Measurements from ENCODE around the gene DUSP8. TPM values are rescaled to one million over a fixed set of nuclear protein-coding genes. Genes with fewer than 3 reads are reported as not detected.
"Not testable (repeated sequence)": the region's sequence is repeated elsewhere in the genome, so short reads cannot be mapped to it uniquely, and the experiment has no call there.

The DUSP8 gene
- total and polyA plus RNA-seq, 4 donors, result 2.0 to 17.0 (median 6.3) TPM

DNA sequence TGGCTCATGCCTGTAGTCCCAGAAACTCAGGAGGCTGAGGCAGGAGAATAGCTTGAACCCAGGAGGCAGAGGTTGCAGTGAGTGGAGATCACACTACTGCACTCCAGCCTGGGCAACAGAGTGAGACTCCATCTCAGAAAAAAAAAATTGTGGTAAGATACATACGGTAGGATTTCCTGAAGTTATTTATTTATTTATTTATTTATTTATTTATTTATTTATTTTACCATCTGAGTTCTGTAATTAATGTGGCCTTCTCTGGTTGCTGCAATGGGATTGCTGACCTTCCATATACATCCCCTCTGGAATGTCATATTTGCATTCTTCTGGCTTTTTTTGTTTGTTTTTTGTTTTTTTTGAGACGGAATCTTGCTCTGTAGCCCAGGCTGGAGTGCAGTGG is 10.8 kb upstream of the DUSP8 start:
- H3K4me1 ChIP-seq (ENCODE audit: control insufficient read depth in 5 of 5, insufficient read depth in 5 of 5, low read length in 5 of 5); H3K9me3 ChIP-seq (ENCODE audit: control insufficient read depth in 4 of 4, insufficient read depth in 3 of 4, low read length in 3 of 4); H3K36me3 ChIP-seq (ENCODE audit: control insufficient read depth in 4 of 4, insufficient read depth in 4 of 4, low read length in 4 of 4); DNase-seq; H3K27me3 ChIP-seq (ENCODE audit: control insufficient read depth in 3 of 3, insufficient read depth in 3 of 3, low read length in 2 of 3); H3K9ac ChIP-seq (ENCODE audit: insufficient read depth in 1 of 2, low read length in 2 of 2); H3K4me3 ChIP-seq; H3K27ac ChIP-seq (ENCODE audit: low read depth in 1 of 2, low read length in 1 of 2); ATAC-seq (ENCODE audit: insufficient read depth, low FRiP score): not testable (repeated sequence)
- whole genome bisulfite sequencing, 2 donors, result 58 to 65% methylated on average over 2 of the region's 2 CpGs

DNA sequence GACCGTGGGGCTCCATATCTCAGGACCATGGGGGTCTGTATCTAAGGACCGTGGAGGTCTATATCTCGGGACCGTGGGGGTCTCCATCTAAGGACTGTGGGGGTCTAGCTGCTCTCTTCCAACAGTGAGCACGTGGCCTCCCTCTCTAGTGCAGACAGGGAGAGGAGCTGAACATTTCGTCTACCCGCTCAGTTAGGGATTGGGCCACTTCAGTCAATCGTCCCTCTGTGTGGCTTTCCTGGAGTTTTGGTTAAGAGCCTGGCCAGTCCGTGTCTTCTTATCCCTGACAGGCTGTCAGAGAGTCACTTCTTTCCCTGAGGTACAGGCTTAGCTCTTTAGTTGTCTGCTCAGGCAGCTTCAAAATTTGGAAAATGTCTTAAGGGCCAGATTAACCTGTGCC is 9.9 kb upstream of the DUSP8 start:
- Histone ChIP-seq H3K27me3 (ENCODE audit: control insufficient read depth in 3 of 3, insufficient read depth in 3 of 3, low read length in 2 of 3) (no peaks in the 10 kb centered on the region), H3K9ac (ENCODE audit: insufficient read depth in 1 of 2, low read length in 2 of 2) (no peak overlapping the region), H3K4me1 (ENCODE audit: control insufficient read depth in 5 of 5, insufficient read depth in 5 of 5, low read length in 5 of 5) (no peaks in the 10 kb centered on the region), H3K4me3 (no peak overlapping the region), H3K36me3 (ENCODE audit: control insufficient read depth in 4 of 4, insufficient read depth in 4 of 4, low read length in 4 of 4) (peaks cover 0 to 2% (median 0%) of the 10 kb centered on the region in 4 donors), H3K9me3 (ENCODE audit: control insufficient read depth in 4 of 4, insufficient read depth in 3 of 4, low read length in 3 of 4) (peaks cover 0 to 6% (median 2%) of the 10 kb centered on the region in 4 donors), H3K27ac (ENCODE audit: low read depth in 1 of 2, low read length in 1 of 2) (no peak overlapping the region)
- TF ChIP-seq, protein P1, sequence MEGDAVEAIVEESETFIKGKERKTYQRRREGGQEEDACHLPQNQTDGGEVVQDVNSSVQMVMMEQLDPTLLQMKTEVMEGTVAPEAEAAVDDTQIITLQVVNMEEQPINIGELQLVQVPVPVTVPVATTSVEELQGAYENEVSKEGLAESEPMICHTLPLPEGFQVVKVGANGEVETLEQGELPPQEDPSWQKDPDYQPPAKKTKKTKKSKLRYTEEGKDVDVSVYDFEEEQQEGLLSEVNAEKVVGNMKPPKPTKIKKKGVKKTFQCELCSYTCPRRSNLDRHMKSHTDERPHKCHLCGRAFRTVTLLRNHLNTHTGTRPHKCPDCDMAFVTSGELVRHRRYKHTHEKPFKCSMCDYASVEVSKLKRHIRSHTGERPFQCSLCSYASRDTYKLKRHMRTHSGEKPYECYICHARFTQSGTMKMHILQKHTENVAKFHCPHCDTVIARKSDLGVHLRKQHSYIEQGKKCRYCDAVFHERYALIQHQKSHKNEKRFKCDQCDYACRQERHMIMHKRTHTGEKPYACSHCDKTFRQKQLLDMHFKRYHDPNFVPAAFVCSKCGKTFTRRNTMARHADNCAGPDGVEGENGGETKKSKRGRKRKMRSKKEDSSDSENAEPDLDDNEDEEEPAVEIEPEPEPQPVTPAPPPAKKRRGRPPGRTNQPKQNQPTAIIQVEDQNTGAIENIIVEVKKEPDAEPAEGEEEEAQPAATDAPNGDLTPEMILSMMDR (IDR thresholded peaks at IDR 0.05; ENCODE audit: control extremely low read depth, extremely low read depth), result no peak
- ATAC-seq (ENCODE audit: insufficient read depth, low FRiP score) (no peak), DNase-seq (no peak)
- WGBS, 2 donors, result 82 to 88% methylated on average over 9 of the region's 9 CpGs

DNA sequence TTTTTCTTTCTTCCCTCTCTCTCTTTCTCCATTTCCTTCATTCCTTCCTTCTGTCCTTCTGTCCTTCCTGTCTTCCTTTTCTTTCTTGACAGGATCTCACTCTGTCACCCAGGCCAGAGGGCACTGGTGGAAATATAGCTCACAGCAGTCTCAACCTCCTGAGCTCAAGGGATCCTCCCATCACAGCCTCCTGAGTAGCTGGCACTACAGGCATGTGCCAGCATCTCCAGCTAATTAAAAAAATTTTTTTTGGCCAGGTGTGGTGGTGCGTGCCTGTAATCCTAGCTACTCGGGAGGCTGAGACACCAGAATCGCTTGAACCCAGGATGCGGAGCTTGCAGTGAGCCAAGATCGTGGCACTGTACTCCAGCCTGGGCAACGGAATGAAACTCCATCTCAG is 4.8 kb upstream of the DUSP8 start:
- TF ChIP-seq, protein P1 (IDR thresholded peaks at IDR 0.05; ENCODE audit: control extremely low read depth, extremely low read depth), result no peak
- Histone ChIP-seq H3K27ac (ENCODE audit: low read depth in 1 of 2, low read length in 1 of 2) (no peak overlapping the region), H3K27me3 (ENCODE audit: control insufficient read depth in 3 of 3, insufficient read depth in 3 of 3, low read length in 2 of 3) (peaks cover 0 to 17% (median 16%) of the 10 kb centered on the region in 3 donors), H3K9ac (ENCODE audit: insufficient read depth in 1 of 2, low read length in 2 of 2) (no peak overlapping the region), H3K4me3 (no peak overlapping the region), H3K36me3 (ENCODE audit: control insufficient read depth in 4 of 4, insufficient read depth in 4 of 4, low read length in 4 of 4) (no peaks in the 10 kb centered on the region), H3K4me1 (ENCODE audit: control insufficient read depth in 5 of 5, insufficient read depth in 5 of 5, low read length in 5 of 5) (no peaks in the 10 kb centered on the region), H3K9me3 (ENCODE audit: control insufficient read depth in 4 of 4, insufficient read depth in 3 of 4, low read length in 3 of 4) (peaks cover 0 to 6% (median 2%) of the 10 kb centered on the region in 4 donors)
- ATAC-seq (ENCODE audit: insufficient read depth, low FRiP score) (no peak), DNase-seq (no peak)
- 79 to 89% methylated on average over 6 of the region's 6 CpGs for WGBS, 2 donors

DNA sequence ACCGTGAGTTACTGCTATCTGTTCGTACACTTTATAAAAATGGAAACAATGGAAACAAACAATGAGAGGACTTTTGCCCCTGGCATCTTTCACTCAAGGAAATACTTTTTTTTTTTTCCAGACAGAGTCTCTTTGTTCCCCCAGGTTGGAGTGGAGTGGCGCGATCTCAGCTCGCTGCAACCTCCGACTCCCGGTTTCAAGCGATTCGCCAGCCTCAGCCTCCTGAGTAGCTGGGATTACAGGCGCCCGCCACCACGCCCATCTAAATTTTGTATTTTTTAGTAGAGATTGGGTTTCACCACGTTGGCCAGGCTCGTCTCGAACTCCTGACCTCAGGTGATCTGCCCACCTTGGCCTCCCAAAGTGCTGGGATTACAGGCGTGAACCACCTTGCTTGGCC is 3.7 kb upstream of the DUSP8 start:
- not testable (repeated sequence) for H3K27ac ChIP-seq (ENCODE audit: low read depth in 1 of 2, low read length in 1 of 2); DNase-seq; H3K9ac ChIP-seq (ENCODE audit: insufficient read depth in 1 of 2, low read length in 2 of 2); H3K4me3 ChIP-seq; H3K9me3 ChIP-seq (ENCODE audit: control insufficient read depth in 4 of 4, insufficient read depth in 3 of 4, low read length in 3 of 4); H3K4me1 ChIP-seq (ENCODE audit: control insufficient read depth in 5 of 5, insufficient read depth in 5 of 5, low read length in 5 of 5); H3K36me3 ChIP-seq (ENCODE audit: control insufficient read depth in 4 of 4, insufficient read depth in 4 of 4, low read length in 4 of 4); ATAC-seq (ENCODE audit: insufficient read depth, low FRiP score)
- 82 to 87% methylated on average over 16 of the region's 16 CpGs for WGBS, 2 donors
- peaks cover 0 to 21% (median 16%) of the 10 kb centered on the region in 3 donors for H3K27me3 ChIP-seq (ENCODE audit: control insufficient read depth in 3 of 3, insufficient read depth in 3 of 3, low read length in 2 of 3)

DNA sequence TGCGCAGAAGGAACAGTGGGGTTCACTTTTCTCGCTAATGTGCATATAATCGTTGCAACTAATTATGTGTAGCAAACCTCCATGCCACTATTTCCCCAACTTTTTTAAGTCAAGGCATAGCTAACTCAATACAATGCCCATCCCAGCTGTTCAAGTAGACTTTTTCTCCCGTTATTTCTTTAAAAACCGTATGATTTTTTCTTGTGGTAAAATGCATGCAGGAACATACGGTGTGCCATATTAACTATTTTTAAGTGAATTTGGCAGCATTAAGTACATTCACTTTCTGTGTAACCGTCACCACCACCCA is 2.8 kb upstream of the DUSP8 start:
- 17 to 22% methylated on average over 7 of the region's 7 CpGs for WGBS, 2 donors
- no peak overlapping the region for H3K4me3 ChIP-seq
- H3K9ac ChIP-seq (ENCODE audit: insufficient read depth in 1 of 2, low read length in 2 of 2), result no peak overlapping the region
- H3K36me3 ChIP-seq (ENCODE audit: control insufficient read depth in 4 of 4, insufficient read depth in 4 of 4, low read length in 4 of 4), result no peaks in the 10 kb centered on the region
- no peak for ATAC-seq (ENCODE audit: insufficient read depth, low FRiP score)
- H3K27me3 ChIP-seq (ENCODE audit: control insufficient read depth in 3 of 3, insufficient read depth in 3 of 3, low read length in 2 of 3), result peaks cover 0 to 25% (median 16%) of the 10 kb centered on the region in 3 donors
- TF ChIP-seq, protein P1 (IDR thresholded peaks at IDR 0.05; ENCODE audit: control extremely low read depth, extremely low read depth), result no peak
- H3K9me3 ChIP-seq (ENCODE audit: control insufficient read depth in 4 of 4, insufficient read depth in 3 of 4, low read length in 3 of 4), result peaks cover 0 to 6% (median 2%) of the 10 kb centered on the region in 4 donors
- no peak for DNase-seq
- no peak overlapping the region for H3K27ac ChIP-seq (ENCODE audit: low read depth in 1 of 2, low read length in 1 of 2)
- H3K4me1 ChIP-seq (ENCODE audit: control insufficient read depth in 5 of 5, insufficient read depth in 5 of 5, low read length in 5 of 5), result peaks cover 0 to 5% (median 0%) of the 10 kb centered on the region in 5 donors
